ENCODE measurements around the gene HUS1.
"Not testable (repeated sequence)": the region's sequence is repeated elsewhere in the genome, so short reads cannot be mapped to it uniquely, and the experiment has no call there.

HUS1 gene

GRCh38 chr7:47931005-47932004 lies 48.1 kb downstream of the HUS1 start:
- TF ChIP-seq, protein P1, sequence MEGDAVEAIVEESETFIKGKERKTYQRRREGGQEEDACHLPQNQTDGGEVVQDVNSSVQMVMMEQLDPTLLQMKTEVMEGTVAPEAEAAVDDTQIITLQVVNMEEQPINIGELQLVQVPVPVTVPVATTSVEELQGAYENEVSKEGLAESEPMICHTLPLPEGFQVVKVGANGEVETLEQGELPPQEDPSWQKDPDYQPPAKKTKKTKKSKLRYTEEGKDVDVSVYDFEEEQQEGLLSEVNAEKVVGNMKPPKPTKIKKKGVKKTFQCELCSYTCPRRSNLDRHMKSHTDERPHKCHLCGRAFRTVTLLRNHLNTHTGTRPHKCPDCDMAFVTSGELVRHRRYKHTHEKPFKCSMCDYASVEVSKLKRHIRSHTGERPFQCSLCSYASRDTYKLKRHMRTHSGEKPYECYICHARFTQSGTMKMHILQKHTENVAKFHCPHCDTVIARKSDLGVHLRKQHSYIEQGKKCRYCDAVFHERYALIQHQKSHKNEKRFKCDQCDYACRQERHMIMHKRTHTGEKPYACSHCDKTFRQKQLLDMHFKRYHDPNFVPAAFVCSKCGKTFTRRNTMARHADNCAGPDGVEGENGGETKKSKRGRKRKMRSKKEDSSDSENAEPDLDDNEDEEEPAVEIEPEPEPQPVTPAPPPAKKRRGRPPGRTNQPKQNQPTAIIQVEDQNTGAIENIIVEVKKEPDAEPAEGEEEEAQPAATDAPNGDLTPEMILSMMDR (IDR thresholded peaks at IDR 0.05; ENCODE audit: low read depth, low read length) = no peak
- no peak for DNase-seq (ENCODE audit: low read depth in 2 of 2)
- no peak overlapping the region for H3K4me3 ChIP-seq (replicated peaks in 1 of 2; ENCODE audit: low read depth in 2 of 2, low read length in 2 of 2)

- H3K4me3 ChIP-seq (replicated peaks in 1 of 2; ENCODE audit: low read depth in 2 of 2, low read length in 2 of 2) = no peak overlapping the region
- DNase-seq (ENCODE audit: low read depth in 2 of 2) = no peak
- TF ChIP-seq, protein P1 (IDR thresholded peaks at IDR 0.05; ENCODE audit: low read depth, low read length) = no peak
Observed at GRCh38 chr7:47924266-47924665, 55.1 kb downstream of the HUS1 start.

DNA sequence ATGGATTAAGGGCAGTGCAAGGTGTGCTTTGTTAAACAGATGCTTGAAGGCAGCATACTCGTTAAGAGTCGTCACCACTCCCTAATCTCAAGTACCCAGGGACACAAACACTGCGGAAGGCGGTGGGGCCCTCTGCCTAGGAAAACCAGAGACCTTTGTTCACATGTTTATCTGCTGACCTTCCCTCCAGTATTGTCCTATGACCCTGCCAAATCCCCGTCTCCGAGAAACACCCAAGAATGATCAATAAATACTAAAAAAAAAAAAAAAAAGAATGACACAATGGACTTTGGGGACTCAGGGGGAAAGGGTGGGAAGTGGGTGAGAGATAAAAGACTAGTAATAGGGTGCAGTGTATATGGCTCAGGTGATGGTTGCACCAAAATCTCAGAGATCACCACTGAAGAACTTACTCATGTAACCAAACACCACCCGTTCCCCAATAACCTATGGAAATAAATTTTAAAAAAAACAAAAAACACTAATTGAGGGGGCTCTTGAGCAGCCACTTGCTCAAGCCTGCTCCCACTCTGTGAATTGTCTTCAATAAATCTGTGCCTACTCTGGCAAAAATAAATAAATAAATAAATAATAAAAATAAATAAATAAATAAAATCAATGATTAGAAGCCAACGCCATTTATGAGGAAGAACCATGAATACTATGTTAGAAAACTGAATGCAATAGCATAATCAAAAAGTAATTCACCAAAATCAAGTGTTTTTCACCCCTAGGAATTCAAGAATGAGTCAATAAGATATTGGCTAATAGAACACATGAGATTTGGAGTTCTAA lies 56.1 kb downstream of the HUS1 start:
- DNase-seq (ENCODE audit: low read depth in 2 of 2); H3K4me3 ChIP-seq (replicated peaks in 1 of 2; ENCODE audit: low read depth in 2 of 2, low read length in 2 of 2): not testable (repeated sequence)

- DNase-seq (ENCODE audit: low read depth in 2 of 2); H3K4me3 ChIP-seq (replicated peaks in 1 of 2; ENCODE audit: low read depth in 2 of 2, low read length in 2 of 2): not testable (repeated sequence)
Observed at GRCh38 chr7:47916514-47916913, 62.9 kb downstream of the HUS1 start.

DNA sequence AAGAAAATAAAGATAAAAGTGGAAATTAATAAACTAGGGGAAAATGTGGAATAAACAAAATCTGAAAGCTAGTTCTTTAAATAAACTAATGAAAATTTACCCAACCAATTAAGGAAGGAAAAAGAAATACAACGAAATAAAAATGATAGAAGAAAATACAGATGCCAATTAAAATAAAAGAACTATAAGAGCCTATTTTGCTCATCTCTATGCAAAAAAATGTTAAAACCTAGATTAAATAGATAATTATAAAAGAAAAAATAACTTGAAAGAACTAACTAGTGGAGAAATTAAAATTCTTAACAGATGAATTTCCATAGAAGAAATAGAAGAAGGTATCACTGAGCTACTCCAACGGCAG lies 63.8 kb downstream of the HUS1 start:
- TF ChIP-seq, protein P1 (IDR thresholded peaks at IDR 0.05; ENCODE audit: low read depth, low read length) = no peak
- no peak for DNase-seq (ENCODE audit: low read depth in 2 of 2)
- no peak overlapping the region for H3K4me3 ChIP-seq (replicated peaks in 1 of 2; ENCODE audit: low read depth in 2 of 2, low read length in 2 of 2)

DNA sequence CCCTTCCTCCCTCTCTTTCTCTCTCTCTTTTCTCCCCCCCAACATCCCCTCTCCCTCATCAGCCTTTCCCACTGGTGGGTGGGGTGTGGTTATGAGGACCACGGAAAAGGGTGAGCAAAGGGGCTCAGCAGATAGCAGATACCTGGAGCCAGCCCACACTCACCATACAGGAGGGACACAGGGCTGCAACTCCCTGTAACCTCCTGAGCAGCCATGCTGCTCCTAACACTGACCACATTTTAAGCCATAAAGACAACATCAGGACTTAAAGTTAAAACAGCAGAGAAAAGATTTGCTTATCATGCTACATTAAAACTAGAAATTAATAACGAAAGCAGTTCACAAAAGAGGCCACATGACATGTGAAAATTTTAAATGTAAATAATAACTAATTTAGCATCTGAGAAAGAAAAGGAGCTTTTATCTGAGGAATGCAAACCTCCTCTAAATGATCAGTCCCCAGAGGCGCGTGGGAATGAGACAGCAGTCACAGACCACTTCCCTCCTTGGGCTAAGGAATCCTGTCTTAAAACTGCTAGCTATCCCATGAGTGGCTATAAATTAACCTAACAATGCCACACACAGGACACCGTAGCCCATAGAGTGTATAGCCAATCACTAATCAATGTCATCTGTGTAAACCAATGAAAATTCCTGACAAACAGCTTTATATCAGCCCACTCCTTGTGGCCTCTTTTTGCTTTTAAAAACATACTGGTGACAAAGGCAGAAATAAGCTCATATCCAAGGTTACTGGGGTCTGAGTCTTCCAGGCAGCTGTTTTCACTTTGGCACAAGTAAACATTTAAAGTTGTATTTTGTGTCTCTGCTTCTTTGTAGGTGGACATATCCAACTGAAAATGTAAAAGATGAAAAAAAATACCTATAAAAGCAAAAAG lies 64.4 kb downstream of the HUS1 start:
- peak; percentile 21 to 49 for DNase-seq (ENCODE audit: low read depth in 2 of 2)
- TF ChIP-seq, protein P1 (IDR thresholded peaks at IDR 0.05; ENCODE audit: low read depth, low read length) = no peak
- no peak overlapping the region for H3K4me3 ChIP-seq (replicated peaks in 1 of 2; ENCODE audit: low read depth in 2 of 2, low read length in 2 of 2)
